NCI-H446 treated with DMSO at 0.1 percent for 48 hours (cell line): Measurements from ENCODE around the gene KRTAP8-1.

Source experiments
- DNase-seq: peaks from one replicate; lab custom pipeline; 2025; lab: John Stamatoyannopoulos, UW

Gene KRTAP8-1

GRCh38 chr21:30813174-30813573 is at the start of gene KRTAP8-1:
TSS of gene KRTAP8-1 (minus strand) at chr21:30813274. CDS start at chr21:30813220, 54 bp downstream.
- no peak for DNase-seq

- no peak for DNase-seq
These were observed 34.8 kb upstream of the KRTAP8-1 start for GRCh38 chr21:30847627-30848500.

GRCh38 chr21:30842990-30843389 is 29.9 kb upstream of the KRTAP8-1 start:
- no peak for DNase-seq

GRCh38 chr21:30839304-30839703 is 26.2 kb upstream of the KRTAP8-1 start:
- no peak for DNase-seq

GRCh38 chr21:30838536-30838935 is 25.5 kb upstream of the KRTAP8-1 start:
- DNase-seq, result no peak

GRCh38 chr21:30831194-30831765 is 18.2 kb upstream of the KRTAP8-1 start:
- no peak for DNase-seq

GRCh38 chr21:30829659-30830058 is 16.6 kb upstream of the KRTAP8-1 start, which contains the start of gene KRTAP7-1:
TSS of gene KRTAP7-1 (minus strand) at chr21:30829759. CDS start at chr21:30829698, 61 bp downstream.
- no peak for DNase-seq

GRCh38 chr21:30818837-30819610 is 6.0 kb upstream of the KRTAP8-1 start:
- no peak for DNase-seq

- DNase-seq, result no peak
These were observed 12.5 kb downstream of the KRTAP8-1 start for GRCh38 chr21:30800605-30801004.

- no peak for DNase-seq
These were observed 19.3 kb downstream of the KRTAP8-1 start for GRCh38 chr21:30793581-30794314.

- no peak for DNase-seq
These were observed 33.8 kb downstream of the KRTAP8-1 start for GRCh38 chr21:30779249-30779648.

GRCh38 chr21:30769724-30770431 is 43.2 kb downstream of the KRTAP8-1 start:
- DNase-seq, result no peak
